ENCODE data around the gene SH2D5.

SH2D5 gene

DNA sequence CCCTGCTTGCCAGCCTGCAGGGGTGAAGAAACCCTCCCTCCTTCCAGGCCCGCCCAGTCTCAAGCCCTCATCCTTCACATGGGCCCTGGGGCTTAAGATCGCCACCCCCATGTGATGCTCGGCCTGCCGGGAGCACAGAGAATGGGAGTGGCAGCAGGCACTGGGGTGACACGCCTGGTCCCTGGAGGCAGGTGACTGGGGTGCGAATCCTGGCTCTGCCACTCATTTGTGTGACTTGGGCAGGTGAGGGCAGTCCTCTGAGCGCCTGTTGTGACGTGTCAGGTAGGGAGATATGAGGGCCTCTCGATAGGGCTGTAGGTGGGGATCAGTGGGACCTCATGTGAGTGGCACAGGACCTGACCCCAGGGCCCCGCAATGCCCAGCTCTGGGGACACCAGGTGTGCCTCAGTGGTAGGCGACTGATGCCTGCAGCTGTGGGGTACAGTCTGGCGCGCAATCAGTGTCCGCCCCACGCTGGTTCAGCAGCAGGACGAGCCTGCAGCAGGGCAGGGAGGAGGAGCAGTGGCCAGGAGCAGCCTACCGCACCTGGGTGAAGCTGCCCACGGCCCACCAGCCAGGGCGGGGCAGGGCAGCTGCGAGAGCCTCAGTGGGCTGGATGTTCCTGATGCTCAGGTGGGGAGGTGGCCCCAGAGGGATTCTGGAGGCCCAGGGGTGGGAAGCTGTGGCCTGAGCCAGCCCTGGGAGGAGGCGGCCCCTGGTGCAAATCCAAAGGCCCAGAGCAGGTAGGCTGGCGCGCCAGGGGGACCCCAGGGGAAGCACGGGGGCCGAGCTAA, 6.2 kb downstream of the SH2D5 start:
- Histone ChIP-seq H3K4me1 (ENCODE audit: control insufficient read depth, insufficient read depth, low read length) (no peaks in the 10 kb centered on the region), H3K36me3 (ENCODE audit: control insufficient read depth in 2 of 2, insufficient read depth in 1 of 2, low read length in 2 of 2) (no peaks in the 10 kb centered on the region), H3K27ac (ENCODE audit: extremely low read depth, low read depth, low read length) (no peak overlapping the region), H3K9me3 (ENCODE audit: control insufficient read depth, insufficient read depth, low read depth, low read length) (no peaks in the 10 kb centered on the region), H3K4me3 (ENCODE audit: low read depth, low read length) (no peak overlapping the region)
- CTCF ChIA-PET, result interaction anchor here (0.5 kb wide), 1 partner anchor 204 kb away, joined by 4 read pairs; no protein-coding TSS in a partner anchor
- TF ChIP-seq ZNF768 (tag by site-specific recombination; IDR thresholded peaks at IDR 0.05) (no peak), KLF8 (tag by site-specific recombination; IDR thresholded peaks at IDR 0.05) (no peak), ZNF354C (tag by site-specific recombination; IDR thresholded peaks at IDR 0.05; ENCODE audit: borderline replicate concordance, low read depth) (no peak), ZNF837 (tag by site-specific recombination; IDR thresholded peaks at IDR 0.05) (no peak), ZNF26 (tag by site-specific recombination; IDR thresholded peaks at IDR 0.05) (no peak)
- POLR2A ChIA-PET, result interaction anchor here (1.0 kb wide), 1 partner anchor 30 kb away, joined by 4 read pairs; no protein-coding TSS in a partner anchor

DNA sequence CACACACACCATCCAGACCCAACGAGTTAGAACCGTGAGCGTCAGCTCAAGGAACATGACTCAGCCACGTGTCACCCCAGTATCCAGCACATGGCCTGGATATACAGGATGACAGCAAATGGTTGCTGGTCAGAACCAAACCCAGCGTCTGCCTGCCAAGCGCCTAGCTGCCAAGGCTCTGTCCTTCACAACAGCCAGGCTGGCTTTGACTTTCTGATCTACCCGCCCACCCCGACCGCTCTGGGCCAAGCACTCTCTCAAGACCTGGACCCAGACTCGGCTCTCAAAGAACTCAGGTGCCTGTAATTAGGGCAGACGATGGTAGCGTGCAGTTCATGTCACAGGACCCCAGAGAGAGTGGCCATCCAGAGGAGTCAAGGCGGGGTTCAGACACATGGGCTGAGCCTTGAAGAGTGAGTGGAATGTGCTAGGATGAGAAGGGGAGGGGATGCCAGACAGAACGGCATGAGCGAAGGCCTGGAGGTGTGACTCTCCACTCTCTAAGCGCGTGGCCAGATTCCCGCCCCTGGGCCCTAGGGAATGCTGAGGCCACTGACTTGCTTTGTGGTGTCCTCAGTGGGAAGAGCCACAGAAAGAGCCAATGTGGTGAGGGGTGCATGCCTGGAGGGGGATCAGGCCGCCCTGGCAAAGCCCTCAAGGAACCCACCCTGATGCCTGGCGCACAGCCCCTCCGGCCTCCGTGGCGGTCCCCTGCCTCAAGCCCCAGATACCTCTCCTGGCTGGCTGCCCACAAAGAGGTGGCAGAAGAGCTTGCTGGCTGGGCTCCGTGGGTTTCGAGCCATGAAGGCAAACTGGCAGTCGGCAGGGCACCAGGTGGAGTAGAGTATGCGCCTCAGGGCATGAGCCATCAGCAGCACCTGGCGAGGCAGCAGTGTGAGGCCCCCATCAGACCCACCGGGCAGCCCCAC, 7.0 kb downstream of the SH2D5 start:
- ChIA-PET POLR2A (no interaction called here), CTCF (interaction anchor here (0.6 kb wide), 1 partner anchor 25 kb away, joined by 4 read pairs; no protein-coding TSS in a partner anchor)
- H3K36me3 ChIP-seq (ENCODE audit: control insufficient read depth in 2 of 2, insufficient read depth in 1 of 2, low read length in 2 of 2), result no peaks in the 10 kb centered on the region
- no peak overlapping the region for H3K4me3 ChIP-seq (ENCODE audit: low read depth, low read length)
- H3K27ac ChIP-seq (ENCODE audit: extremely low read depth, low read depth, low read length), result no peak overlapping the region
- TF ChIP-seq ZNF341 (tag by site-specific recombination; IDR thresholded peaks at IDR 0.05; ENCODE audit: low read depth) (peak; percentile 60), ZNF449 (tag by site-specific recombination; IDR thresholded peaks at IDR 0.05) (no peak), ZNF600 (tag by site-specific recombination; IDR thresholded peaks at IDR 0.05) (peak; percentile 77)
- no peaks in the 10 kb centered on the region for H3K9me3 ChIP-seq (ENCODE audit: control insufficient read depth, insufficient read depth, low read depth, low read length)
- no peaks in the 10 kb centered on the region for H3K4me1 ChIP-seq (ENCODE audit: control insufficient read depth, insufficient read depth, low read length)

DNA sequence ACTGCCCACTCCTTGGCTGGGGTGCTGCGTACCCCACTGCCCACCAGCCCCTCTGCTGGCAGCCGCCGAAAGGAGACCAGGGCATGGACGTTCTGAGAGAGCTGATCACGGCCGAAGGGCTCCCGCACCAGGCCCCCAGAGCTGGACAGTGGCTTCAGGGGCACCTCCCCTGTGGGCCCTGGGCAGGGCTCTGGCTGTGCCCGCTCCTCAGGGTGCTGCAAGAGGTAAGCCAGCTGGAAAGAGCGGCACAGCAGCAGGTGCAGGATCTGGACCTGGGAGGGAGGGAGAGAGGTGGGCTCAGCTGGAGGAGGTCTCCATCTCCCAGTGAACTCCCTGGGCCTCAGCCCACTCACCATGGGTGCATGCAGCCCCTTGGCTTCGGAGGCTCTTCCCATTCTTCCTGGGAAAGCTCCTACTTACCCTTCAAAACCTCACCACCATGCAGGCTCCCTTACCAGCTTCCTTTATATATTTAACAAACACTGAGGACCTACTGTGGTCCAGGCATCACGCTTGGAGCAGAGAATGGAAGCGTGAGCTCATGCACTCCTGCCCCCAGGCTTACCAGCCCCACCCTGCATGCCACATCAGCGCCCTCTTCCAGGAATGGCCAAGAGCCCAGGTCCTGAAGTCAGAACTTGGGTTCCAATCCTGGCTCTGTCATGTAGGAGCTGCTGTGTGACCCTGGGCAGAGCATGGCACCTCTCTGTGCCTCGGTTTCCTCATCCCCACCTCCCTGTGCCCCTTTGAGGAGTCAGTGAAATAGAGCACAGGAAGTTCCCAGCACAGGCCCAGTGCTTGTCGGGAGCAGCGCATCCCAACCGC, 7.9 kb downstream of the SH2D5 start:
- H3K4me1 ChIP-seq (ENCODE audit: control insufficient read depth, insufficient read depth, low read length), result no peaks in the 10 kb centered on the region
- H3K9me3 ChIP-seq (ENCODE audit: control insufficient read depth, insufficient read depth, low read depth, low read length), result no peaks in the 10 kb centered on the region
- H3K36me3 ChIP-seq (ENCODE audit: control insufficient read depth in 2 of 2, insufficient read depth in 1 of 2, low read length in 2 of 2), result no peaks in the 10 kb centered on the region
- no peak overlapping the region for H3K4me3 ChIP-seq (ENCODE audit: low read depth, low read length)
- H3K27ac ChIP-seq (ENCODE audit: extremely low read depth, low read depth, low read length), result no peak overlapping the region
- POLR2A ChIA-PET, result no interaction called here
- no peak for TF ChIP-seq ZNF112 (tag by site-specific recombination; IDR thresholded peaks at IDR 0.05)
- peak; percentile 72; the same call in 1 of the 2 replicates for TF ChIP-seq ZNF768 (tag by site-specific recombination; IDR thresholded peaks at IDR 0.05)
- no peak for TF ChIP-seq ZNF292 (tag by site-specific recombination; IDR thresholded peaks at IDR 0.05; ENCODE audit: borderline replicate concordance, low read depth)
- TF ChIP-seq ZNF23 (tag by site-specific recombination; IDR thresholded peaks at IDR 0.05; ENCODE audit: borderline replicate concordance), result no peak
- TF ChIP-seq SALL2 (tag by site-specific recombination; IDR thresholded peaks at IDR 0.05; ENCODE audit: borderline replicate concordance), result no peak
- no peak for TF ChIP-seq ZSCAN4 (tag by site-specific recombination; IDR thresholded peaks at IDR 0.05)
- no peak for TF ChIP-seq ZNF530 (tag by site-specific recombination; IDR thresholded peaks at IDR 0.05; ENCODE audit: low read depth)
- TF ChIP-seq, protein P1, sequence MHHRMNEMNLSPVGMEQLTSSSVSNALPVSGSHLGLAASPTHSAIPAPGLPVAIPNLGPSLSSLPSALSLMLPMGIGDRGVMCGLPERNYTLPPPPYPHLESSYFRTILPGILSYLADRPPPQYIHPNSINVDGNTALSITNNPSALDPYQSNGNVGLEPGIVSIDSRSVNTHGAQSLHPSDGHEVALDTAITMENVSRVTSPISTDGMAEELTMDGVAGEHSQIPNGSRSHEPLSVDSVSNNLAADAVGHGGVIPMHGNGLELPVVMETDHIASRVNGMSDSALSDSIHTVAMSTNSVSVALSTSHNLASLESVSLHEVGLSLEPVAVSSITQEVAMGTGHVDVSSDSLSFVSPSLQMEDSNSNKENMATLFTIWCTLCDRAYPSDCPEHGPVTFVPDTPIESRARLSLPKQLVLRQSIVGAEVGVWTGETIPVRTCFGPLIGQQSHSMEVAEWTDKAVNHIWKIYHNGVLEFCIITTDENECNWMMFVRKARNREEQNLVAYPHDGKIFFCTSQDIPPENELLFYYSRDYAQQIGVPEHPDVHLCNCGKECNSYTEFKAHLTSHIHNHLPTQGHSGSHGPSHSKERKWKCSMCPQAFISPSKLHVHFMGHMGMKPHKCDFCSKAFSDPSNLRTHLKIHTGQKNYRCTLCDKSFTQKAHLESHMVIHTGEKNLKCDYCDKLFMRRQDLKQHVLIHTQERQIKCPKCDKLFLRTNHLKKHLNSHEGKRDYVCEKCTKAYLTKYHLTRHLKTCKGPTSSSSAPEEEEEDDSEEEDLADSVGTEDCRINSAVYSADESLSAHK (tag by site-specific recombination; IDR thresholded peaks at IDR 0.05), result no peak
- TF ChIP-seq ZFP3 (tag by site-specific recombination; IDR thresholded peaks at IDR 0.05; ENCODE audit: low read depth), result peak; percentile 68
- CTCF ChIA-PET, result interaction anchor here (0.6 kb wide), 2 partner anchors 15 to 24 kb away, joined by 3 to 4 read pairs; no protein-coding TSS in a partner anchor
